Neural progenitor cell (in vitro differentiated cells): ENCODE data around the gene CDCP1. TPM values are rescaled to one million over a fixed set of nuclear protein-coding genes. Genes with fewer than 3 reads are reported as not detected.

Experiments
- DNase-seq: peaks from one replicate; pipeline ENCODE4 v3.0.0-alpha.2; 2016; ENCODE audit warnings: low spot score
- H2AFZ ChIP-seq: fragments of 200-600 bp; sonication (generic); replicated peaks from 2 replicates; pipeline ENCODE4 v1.6.1; 2016; ENCODE audit warnings: antibody characterized with exemption
- H3F3A ChIP-seq: fragments of 200-600 bp; sonication (generic); 2 replicates; pipeline ENCODE4 v1.6.1; 2016; ENCODE audit warnings: antibody characterized with exemption, low read depth
- H3K27ac ChIP-seq: fragments of 200-600 bp; sonication (generic); 2 replicates; pipeline ENCODE4 v1.5.1; 2016; ENCODE audit warnings: mild to moderate bottlenecking
- H3K27me3 ChIP-seq: fragments of 200-600 bp; sonication (generic); 2 replicates; pipeline ENCODE4 v1.6.1; 2016; ENCODE audit warnings: mild to moderate bottlenecking, moderate library complexity
- H3K36me3 ChIP-seq: fragments of 200-600 bp; sonication (generic); 2 replicates; pipeline ENCODE4 v1.5.1; 2016
- H3K4me1 ChIP-seq: fragments of 200-600 bp; sonication (generic); 2 replicates; pipeline ENCODE4 v1.6.1; 2016; ENCODE audit warnings: mixed run types
- H3K4me2 ChIP-seq: fragments of 200-600 bp; sonication (generic); 2 replicates; pipeline ENCODE4 v1.6.1; 2016
- H3K4me3 ChIP-seq: fragments of 200-600 bp; sonication (generic); 2 replicates; pipeline ENCODE4 v1.5.1; 2016
- H3K79me2 ChIP-seq: fragments of 200-600 bp; sonication (generic); 2 replicates; pipeline ENCODE4 v1.6.1; 2016; ENCODE audit warnings: low read depth
- H3K9ac ChIP-seq: fragments of 200-600 bp; sonication (generic); 2 replicates; pipeline ENCODE4 v1.6.1; 2016
- H3K9me3 ChIP-seq: fragments of 200-600 bp; sonication (generic); 2 replicates; pipeline ENCODE4 v1.5.1; 2016; ENCODE audit warnings: low read depth
- H4K20me1 ChIP-seq: fragments of 200-600 bp; sonication (generic); 2 replicates; pipeline ENCODE4 v1.6.1; 2016; ENCODE audit warnings: low read depth
- H3K27ac Mint-ChIP-seq: 3 replicates; pipeline ENCODE4 v1.8.0; 2021; ENCODE audit warnings: mixed read lengths
- H3K27me3 Mint-ChIP-seq: 2 replicates; pipeline ENCODE4 v1.8.0; 2022; ENCODE audit warnings: low read depth, mild to moderate bottlenecking, inconsistent platforms, moderate library complexity, mixed read lengths; ENCODE audit not compliant: insufficient read depth
- H3K36me3 Mint-ChIP-seq: 3 replicates; pipeline ENCODE4 v1.8.0; 2021; ENCODE audit warnings: mixed read lengths
- H3K4me1 Mint-ChIP-seq: 3 replicates; pipeline ENCODE4 v1.8.0; 2021; ENCODE audit warnings: mixed read lengths
- H3K4me3 Mint-ChIP-seq: 3 replicates; pipeline ENCODE4 v1.8.0; 2021; ENCODE audit warnings: mild to moderate bottlenecking, moderate library complexity, mixed read lengths
- H3K9me3 Mint-ChIP-seq: 3 replicates; pipeline ENCODE4 v1.8.0; 2020; ENCODE audit warnings: mixed read lengths
- EZH2 ChIP-seq: fragments of 200-600 bp; sonication (generic); IDR thresholded peaks from 2 replicates; pipeline ENCODE4 v1.6.1; 2017; ENCODE audit warnings: antibody characterized with exemption, mild to moderate bottlenecking, moderate library complexity
- EZH2phosphoT487 ChIP-seq: fragments of 200-600 bp; sonication (generic); IDR thresholded peaks from 2 replicates; pipeline ENCODE4 v1.6.1; 2017; ENCODE audit warnings: antibody characterized with exemption
- total RNA-seq: library from RNA; depleted of rRNA; stranded (reverse); fragments of >200 nt; gene quantifications from 2 replicates; pipeline ENCODE4 v1.2.3, GENCODE V29; 2015; ENCODE audit warnings: low replicate concordance
- TF ChIP-seq, protein P1 (sequence below): fragments of 200-600 bp; sonication (generic); IDR thresholded peaks from 2 replicates; pipeline ENCODE4 v1.5.1; 2017; ENCODE audit warnings: antibody characterized with exemption, mild to moderate bottlenecking

CDCP1 gene
- total RNA-seq, 1 donor from 2014 or later: 0.24 TPM

DNA sequence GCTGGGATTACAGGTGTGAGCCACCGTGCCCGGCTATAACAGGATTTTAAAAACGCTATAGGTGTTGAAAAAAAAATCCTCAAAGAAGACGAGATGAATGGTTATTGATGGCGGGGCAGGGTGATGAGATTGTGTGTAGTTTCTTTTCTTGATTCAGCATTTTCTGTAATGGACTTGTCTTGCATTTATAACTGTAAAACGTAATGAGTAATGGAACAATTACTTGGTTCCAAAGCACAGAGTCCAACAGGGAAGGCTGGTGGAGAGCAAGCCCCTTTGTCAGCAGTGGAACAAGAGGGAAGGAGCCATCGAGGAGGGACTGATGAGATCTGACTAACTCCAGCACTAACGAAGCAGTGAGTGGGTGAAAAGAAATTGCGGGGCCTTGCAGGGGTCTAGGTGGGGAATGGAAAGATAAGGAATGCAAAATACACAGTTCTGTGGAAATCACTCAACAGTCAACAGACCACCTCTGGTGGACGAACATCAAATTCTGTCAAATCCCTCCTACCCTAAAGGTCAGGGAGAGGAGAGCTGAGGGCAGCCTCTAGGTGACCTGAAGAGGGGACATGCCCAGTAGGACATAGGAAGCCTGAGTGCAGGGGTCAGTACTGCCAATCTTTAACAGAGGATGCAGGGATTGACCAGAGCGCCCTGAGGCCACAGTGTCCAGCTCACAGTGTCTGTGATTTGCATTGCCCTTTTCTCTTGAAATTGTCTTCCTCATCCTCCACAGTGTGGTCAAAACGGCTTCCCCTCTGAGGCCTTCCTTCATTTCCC lies 23.1 kb upstream of the CDCP1 start:
- H3K4me1 ChIP-seq: peaks cover 4% of the 10 kb centered on the region
- no peaks in the 10 kb centered on the region for H3K9me3 ChIP-seq
- H3K27ac ChIP-seq: no peak overlapping the region
- DNase-seq: no peak
- no peak overlapping the region for H3K4me3 Mint-ChIP-seq
- no peaks in the 10 kb centered on the region for H3K36me3 ChIP-seq
- H3K27me3 ChIP-seq: peaks cover 24% of the 10 kb centered on the region
- H3K4me1 Mint-ChIP-seq: peaks cover 39% of the 10 kb centered on the region
- H3K4me3 ChIP-seq: no peak overlapping the region
- H3K4me2 ChIP-seq: no peak overlapping the region
- H4K20me1 ChIP-seq: no peaks in the 10 kb centered on the region
- TF ChIP-seq EZH2phosphoT487 (no peak), EZH2 (no peak)
- TF ChIP-seq, protein P1, sequence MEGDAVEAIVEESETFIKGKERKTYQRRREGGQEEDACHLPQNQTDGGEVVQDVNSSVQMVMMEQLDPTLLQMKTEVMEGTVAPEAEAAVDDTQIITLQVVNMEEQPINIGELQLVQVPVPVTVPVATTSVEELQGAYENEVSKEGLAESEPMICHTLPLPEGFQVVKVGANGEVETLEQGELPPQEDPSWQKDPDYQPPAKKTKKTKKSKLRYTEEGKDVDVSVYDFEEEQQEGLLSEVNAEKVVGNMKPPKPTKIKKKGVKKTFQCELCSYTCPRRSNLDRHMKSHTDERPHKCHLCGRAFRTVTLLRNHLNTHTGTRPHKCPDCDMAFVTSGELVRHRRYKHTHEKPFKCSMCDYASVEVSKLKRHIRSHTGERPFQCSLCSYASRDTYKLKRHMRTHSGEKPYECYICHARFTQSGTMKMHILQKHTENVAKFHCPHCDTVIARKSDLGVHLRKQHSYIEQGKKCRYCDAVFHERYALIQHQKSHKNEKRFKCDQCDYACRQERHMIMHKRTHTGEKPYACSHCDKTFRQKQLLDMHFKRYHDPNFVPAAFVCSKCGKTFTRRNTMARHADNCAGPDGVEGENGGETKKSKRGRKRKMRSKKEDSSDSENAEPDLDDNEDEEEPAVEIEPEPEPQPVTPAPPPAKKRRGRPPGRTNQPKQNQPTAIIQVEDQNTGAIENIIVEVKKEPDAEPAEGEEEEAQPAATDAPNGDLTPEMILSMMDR: no peak
- peak overlapping the region; percentile 88 for H3K27ac Mint-ChIP-seq
- H3K9me3 Mint-ChIP-seq: peaks cover 13% of the 10 kb centered on the region
- H3K27me3 Mint-ChIP-seq: peaks cover 14% of the 10 kb centered on the region
- no peak overlapping the region for H3K9ac ChIP-seq
- H2AFZ ChIP-seq: no peak overlapping the region
- no peaks in the 10 kb centered on the region for H3F3A ChIP-seq
- H3K79me2 ChIP-seq: no peaks in the 10 kb centered on the region
- H3K36me3 Mint-ChIP-seq: peaks cover 2% of the 10 kb centered on the region

DNA sequence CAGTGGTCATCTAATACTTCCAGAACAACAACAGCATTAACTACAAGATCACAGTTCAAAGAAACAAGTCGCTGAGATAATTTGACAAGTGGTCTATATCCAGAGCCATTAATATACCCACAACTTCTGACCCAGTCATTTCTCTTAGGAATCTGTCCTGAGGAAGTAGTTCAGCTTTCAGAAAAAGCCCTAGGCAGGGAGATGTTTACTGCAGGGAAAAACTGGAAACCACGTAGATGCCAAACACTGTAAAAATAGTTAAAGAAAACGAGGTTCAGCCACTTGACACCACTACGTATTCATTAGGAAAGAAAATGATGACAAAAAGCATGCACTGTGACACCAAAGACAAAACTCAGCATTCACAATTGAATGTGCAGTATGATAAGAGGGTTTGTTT lies 22.3 kb upstream of the CDCP1 start:
- Mint-ChIP-seq H3K4me1 (peaks cover 39% of the 10 kb centered on the region), H3K36me3 (peaks cover 2% of the 10 kb centered on the region), H3K27me3 (peaks cover 14% of the 10 kb centered on the region), H3K4me3 (no peak overlapping the region), H3K27ac (no peak overlapping the region), H3K9me3 (peaks cover 14% of the 10 kb centered on the region)
- H3K79me2 ChIP-seq: no peaks in the 10 kb centered on the region
- no peak overlapping the region for H2AFZ ChIP-seq
- no peak overlapping the region for H3K27ac ChIP-seq
- H3K4me1 ChIP-seq: peaks cover 4% of the 10 kb centered on the region
- no peaks in the 10 kb centered on the region for H3K36me3 ChIP-seq
- no peaks in the 10 kb centered on the region for H3K9me3 ChIP-seq
- no peaks in the 10 kb centered on the region for H4K20me1 ChIP-seq
- H3F3A ChIP-seq: no peaks in the 10 kb centered on the region
- no peak overlapping the region for H3K4me3 ChIP-seq
- DNase-seq: no peak
- H3K27me3 ChIP-seq: peaks cover 24% of the 10 kb centered on the region
- H3K4me2 ChIP-seq: no peak overlapping the region
- TF ChIP-seq EZH2 (no peak), EZH2phosphoT487 (no peak)
- TF ChIP-seq, protein P1: no peak
- H3K9ac ChIP-seq: no peak overlapping the region

DNA sequence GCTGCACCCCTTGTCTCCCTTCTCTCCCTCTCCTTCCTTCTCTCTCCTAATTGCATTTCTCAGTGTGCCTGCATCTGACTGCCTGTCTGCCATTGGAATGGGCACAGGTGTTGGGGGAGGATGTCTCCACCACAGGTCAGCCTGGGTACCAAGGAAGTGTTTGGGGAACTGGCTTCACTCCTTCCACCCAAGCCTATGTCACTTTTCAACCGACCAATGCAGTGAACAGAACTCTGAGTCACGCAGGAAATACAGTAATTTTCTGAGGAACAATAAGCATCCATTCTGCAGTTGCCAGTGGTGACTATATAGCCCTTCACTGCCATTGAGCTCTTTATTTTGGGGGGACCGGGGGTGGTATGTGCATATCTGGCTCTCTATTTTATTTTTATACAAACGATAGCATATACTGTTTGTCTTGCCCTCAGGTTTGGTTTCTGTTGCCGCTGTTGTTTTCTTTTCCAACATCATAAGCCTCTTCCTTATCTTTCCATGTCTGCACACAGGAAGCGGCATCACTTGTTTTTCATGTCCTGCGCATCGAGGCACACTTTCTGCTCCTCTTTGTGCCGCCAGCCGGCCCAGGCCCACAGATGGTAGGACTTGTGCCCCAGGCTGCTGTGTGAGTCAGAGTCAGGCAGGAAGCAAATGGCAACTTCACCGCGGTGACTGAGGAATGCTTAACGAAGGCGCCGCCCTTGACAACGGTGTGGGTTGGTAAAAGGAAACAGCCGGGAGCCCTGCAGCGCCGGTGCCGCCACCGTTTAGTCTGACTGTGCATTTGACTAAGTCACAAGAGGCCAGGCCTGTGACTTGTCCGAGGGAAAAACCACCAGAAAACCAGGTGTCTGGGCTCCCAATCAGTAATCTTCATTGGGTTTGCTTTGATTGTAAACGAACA lies 21.1 kb upstream of the CDCP1 start:
- H3K79me2 ChIP-seq: no peaks in the 10 kb centered on the region
- no peak overlapping the region for H2AFZ ChIP-seq

More for the DNA sequence above, 21.1 kb upstream of the CDCP1 start:
- Histone ChIP-seq H3K9ac (no peak overlapping the region), H3K27ac (no peak overlapping the region), H3K4me2 (peak overlapping the region; percentile 12), H3K36me3 (no peaks in the 10 kb centered on the region), H4K20me1 (no peaks in the 10 kb centered on the region), H3F3A (no peaks in the 10 kb centered on the region), H3K27me3 (peaks cover 24% of the 10 kb centered on the region), H3K9me3 (no peaks in the 10 kb centered on the region), H3K4me3 (no peak overlapping the region), H3K4me1 (peaks cover 4% of the 10 kb centered on the region)
- Mint-ChIP-seq H3K4me3 (peak overlapping the region; percentile 39), H3K27me3 (peaks cover 6% of the 10 kb centered on the region), H3K36me3 (peaks cover 2% of the 10 kb centered on the region), H3K4me1 (peaks cover 39% of the 10 kb centered on the region), H3K9me3 (peaks cover 14% of the 10 kb centered on the region), H3K27ac (peak overlapping the region; percentile 87)
- peak; percentile 82 for DNase-seq
- TF ChIP-seq, protein P1: no peak
- TF ChIP-seq EZH2 (no peak), EZH2phosphoT487 (no peak)
